Stimulated activated CD8-positive, alpha-beta memory T cell treated with anti-CD3 and anti-CD28 coated beads, Interleukin-2, amount 100 ng/mL, for 1 hour (primary cell): ENCODE measurements around the gene BAMBI.

ENCODE experiments used
- DNase-seq, 2 donors: peaks; one replicate each; pipeline ENCODE4 v3.0.0-alpha.2; 2020; ENCODE audit warnings: low read depth in 2 of 2

Gene BAMBI

DNA sequence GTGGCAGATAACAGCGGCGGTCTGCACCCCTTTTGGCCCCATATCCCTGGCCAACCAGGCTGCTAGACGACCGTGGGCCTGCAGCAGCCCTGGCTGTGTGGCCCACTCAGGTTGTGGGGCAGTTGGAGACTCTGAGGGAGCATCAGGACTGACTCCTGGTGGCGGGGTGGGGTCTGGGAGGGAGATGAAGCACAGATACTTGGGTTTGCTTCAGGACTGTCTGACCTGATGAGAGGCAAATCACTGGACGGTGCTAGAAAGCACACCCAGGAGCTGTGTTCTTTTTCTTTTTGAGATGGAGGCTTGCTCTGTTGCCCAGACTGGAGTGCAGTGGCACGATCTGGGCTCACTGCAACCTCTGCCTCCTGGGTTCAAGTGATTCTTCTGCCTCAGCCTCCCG, 28.2 kb downstream of the BAMBI start:
- DNase-seq, result no peak

DNA sequence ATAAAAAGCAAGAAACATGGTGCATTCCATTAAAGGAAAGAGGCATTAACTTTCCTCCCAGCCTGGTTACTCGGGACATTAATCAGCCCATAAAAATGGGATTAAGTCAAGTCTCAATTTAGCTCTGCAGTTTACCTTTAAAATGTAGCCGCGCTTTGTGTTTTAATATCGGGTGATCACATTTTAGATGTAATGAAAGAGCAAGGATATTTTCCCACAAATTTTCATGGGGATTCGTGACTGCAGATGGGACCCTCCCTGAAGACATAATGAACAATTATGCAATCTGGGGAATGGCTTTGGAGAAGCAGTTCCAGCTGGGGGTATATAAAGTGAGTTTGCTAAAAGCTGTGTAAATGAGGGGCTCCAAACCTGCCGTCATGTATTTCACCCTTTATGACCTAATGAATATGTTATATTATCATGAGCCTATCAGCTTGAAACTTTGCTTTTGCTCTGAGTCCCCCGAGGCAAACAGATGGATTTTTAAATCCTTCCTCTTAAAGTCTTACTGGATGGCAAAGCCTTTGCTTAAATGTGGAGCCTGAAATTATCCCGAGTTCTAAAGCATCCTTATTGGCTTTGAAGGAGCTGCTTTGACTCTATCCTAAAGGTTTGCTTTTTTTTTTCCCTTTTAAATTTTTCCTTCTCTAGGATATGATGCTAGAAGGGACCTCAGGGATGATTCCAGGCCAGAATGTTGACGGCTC, 31.8 kb downstream of the BAMBI start:
- DNase-seq, result no peak

DNA sequence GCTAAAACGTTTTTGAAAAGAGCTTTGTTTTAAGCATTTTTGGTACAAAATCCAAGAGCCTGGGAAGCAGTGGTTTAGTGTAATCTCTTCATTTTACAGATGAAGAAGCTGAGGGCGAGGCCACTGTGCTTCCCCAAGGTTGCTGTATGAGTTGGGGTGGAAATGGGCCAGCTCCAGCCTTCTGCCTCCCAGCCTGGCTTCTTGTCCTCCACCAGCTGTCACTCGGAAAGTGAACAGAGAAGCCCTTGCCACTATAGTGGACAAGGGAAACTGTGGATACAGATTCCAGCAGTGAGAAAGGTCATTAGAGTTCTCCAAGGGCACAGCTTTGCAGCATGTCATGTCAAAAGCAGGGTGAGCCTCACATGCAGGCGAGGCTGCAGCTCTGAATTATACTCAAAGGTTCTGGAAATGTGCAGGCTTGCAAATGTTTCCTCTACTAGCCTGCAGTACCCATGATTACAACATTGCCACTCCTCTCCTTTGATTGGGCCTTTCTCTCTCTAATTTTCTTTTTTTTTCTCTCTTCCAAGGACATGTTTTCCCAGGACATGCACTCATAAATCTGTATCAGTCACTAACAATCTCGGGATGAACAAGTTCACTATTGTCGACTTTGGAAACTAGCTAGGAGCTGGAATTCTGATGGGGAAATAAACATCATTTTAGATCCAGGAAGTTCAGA, 33.0 kb downstream of the BAMBI start:
- DNase-seq, result no peak

DNA sequence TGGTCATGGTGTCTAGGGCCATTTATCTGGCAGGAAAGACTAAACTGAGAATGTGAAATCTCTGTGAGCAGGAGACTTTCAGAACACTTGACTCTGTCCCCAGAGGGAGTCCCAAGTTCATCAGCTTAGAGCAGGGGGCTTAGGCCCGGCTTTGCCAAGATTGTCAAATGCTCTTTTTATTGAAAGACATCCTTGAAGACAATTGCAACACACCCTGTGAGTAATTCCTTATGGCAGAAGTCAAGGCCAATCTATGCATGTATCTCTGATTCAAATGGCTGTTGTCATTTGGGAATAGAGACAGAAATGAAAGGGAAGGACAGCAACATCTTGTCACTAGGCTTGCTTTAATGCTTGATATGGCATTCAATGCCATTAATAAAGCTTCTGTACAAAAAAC, 33.7 kb downstream of the BAMBI start:
- DNase-seq, result no peak

DNA sequence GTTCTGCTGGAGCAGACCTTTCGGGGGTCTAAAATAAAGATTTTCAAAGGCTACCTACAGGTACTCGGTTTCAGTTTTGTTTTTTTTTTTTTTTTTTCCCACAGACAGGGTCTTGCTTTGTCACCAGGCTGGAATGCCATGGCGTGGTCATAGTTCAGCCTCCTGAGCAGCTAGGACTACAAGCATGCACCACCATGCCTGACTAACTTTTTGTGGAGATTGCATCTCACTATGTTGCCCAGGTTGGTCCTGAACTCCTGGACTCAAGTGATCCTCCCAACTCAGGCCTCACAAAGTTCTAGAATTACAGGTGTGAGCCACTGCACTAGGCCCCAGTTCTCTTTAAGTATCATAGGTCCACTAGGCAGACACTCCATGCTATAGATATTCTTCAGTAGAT, 34.5 kb downstream of the BAMBI start:
- DNase-seq, result no peak

DNA sequence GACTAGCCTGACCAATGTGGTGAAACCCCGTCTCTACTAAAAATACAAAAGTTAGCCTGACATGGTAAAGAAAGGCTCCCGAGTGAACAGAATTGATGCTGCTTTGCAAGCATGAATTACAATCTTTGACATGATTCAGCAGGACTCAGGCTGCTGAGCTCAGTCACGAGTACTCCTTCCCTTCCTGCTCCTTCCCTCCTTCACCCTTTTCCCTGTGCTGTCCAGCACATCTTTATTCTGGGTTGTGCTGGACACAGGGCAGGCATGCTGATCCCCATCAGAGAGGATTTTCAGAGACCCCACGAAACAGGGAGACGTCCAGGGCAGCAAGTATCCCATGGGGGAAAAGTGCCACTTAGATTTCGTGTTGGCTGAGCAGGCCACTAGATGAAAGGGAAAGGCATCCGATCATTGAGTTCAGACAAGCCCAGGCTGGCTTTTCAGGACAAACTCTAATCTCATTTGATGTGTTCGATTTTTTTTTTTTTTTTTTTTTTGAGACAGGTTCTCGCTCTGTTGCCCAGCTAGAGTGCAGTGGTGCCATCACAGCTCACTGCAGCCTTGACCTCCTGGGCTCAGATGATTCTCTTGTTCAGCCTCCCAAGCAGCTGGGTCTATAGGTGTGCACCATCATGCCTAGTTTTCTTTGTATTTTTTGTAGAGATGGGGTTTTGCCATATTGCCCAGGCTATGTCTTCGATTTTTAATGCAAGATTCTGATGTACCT, 36.5 kb downstream of the BAMBI start:
- no peak for DNase-seq

DNA sequence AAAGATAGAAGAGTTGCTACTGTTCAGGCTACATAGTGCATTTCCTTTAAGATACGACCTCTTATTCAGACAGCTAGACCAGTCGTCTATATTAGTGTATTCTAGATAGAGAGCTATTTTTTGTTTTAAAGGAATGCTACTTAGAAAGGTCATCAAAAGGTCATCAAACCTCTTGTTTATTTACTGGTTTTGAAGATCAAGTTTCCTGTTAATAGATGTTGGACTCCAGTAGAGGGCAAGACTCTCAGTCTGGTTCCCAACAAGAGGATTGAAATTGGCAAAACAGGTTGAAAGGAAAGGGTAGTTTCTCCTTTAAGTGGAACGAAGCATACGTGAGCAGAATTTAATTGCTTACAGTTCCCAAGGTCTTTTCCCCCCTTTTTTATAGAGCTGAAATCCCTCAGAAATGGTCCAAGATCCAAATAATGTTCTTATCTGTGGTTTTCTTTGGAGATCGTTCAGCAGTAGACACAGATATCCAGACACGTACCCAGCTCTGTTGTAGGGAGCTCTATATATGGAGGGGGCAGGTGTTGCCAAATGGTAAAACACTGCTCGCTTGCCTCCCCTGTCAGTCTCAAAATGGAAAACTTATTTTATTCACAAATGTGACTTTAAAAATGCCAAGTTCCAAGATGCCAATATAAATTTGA, 37.2 kb downstream of the BAMBI start:
- no peak for DNase-seq

DNA sequence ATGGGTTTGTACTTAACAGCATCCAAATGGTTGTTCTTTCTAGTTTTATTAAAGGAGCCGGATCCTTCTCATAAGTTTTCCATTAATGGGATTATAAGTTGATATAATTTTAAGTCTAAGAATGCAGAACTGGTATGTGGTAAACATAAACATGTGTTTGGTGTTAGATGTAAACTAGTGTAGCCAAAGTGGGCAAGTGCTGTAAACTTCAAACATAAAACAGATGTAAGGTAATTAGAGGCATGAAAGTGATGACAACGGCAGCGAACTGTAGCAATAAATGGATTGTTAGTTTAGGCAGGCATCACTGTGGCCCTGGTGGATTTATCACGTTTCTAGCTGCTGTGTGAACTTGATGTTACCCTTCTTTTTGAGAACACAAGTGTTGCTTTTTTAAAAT, 37.9 kb downstream of the BAMBI start:
- no peak for DNase-seq

DNA sequence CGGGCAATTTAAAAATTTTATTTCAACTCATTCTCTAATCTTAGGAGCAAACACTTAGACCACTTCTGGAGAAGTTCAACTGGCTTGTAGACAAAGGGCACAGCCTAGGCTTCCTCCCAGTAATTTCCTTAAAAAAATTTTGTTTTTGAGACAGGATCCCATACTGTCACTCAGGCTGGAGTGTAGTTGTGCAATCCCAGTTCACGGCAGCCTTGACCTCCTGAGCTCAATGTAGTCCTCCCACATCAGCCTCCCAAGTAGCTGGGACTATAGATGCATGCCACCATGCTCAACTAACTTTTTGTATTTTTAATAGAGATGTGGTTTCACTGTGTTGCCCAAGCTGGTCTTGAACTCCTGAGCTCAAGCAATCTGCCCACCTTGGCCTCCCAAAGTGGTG, 38.4 kb downstream of the BAMBI start:
- no peak for DNase-seq

DNA sequence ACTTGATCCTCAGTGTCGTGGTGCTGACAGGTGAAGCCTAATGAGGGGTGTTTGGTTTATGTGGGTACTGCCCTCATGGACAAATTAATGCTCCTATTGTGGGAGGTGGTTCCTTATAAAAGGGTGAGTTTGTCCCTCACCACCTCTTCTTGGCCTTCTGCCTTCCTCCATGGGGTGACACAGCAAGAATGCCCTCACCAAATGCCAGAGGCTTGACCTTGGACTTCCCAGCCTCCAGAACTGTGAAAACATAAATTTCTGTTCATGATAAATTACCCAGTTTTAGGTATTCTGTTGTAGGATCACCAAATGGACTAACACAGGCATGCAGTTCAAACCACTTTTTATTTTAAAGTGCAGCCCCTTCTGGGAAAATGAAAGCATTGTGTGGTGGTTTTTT, 39.4 kb downstream of the BAMBI start:
- DNase-seq, result no peak

DNA sequence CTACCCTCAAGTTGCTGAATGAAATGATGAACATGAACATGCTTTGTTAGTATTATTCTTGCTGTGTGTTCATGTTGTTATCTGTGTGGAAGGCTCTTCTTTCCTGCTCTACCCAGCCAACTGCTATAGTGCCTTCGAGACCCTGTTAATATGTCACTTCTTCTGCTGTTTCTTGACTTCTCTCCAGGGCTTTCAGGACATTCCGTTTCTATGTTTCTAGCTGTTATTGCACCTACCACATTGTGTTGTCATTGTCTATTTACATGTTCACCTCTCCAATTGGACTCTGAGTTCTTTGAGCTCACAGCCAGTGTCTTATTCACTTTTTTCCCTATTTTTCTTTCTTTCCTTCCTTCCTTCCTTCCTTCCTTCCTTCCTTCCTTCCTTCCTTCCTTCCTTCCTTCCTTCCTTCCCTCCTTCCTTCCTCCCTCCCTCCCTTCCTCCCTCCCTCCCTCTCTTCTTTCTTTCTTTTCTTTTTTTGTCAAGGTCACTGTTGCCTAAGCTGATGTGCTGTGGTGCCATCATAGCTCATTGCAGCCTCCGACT, 40.4 kb downstream of the BAMBI start:
- DNase-seq, result no peak

DNA sequence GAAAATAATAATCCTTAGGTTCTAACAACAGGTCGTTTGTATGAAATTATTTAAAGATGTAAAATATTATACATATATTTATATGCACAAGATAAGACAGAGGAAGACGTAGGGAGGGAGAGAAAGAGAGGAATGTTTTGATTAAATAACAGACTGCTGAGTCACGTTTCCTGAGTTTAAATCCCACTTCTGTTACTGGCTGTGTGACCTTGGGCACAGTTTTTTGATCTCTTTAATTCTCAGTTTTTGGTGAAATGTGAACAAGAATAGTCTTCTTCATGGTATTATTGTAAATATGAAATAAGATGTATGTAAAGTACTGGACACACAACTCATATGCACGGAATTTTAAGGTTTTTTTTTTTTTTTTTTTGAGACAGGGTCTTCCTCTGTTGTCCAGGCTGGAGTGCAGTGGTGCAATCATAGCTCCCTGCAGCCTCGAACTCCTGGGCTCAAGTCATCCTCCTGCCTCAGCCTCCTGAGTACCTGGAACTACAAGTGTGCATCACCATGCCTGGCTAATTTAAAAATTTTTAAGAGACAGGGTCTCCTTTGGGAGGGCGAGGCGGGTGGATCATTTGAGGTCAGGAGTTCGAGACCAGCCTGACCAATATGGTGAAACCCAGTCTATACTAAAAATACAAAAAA, 42.6 kb downstream of the BAMBI start:
- DNase-seq, result no peak

DNA sequence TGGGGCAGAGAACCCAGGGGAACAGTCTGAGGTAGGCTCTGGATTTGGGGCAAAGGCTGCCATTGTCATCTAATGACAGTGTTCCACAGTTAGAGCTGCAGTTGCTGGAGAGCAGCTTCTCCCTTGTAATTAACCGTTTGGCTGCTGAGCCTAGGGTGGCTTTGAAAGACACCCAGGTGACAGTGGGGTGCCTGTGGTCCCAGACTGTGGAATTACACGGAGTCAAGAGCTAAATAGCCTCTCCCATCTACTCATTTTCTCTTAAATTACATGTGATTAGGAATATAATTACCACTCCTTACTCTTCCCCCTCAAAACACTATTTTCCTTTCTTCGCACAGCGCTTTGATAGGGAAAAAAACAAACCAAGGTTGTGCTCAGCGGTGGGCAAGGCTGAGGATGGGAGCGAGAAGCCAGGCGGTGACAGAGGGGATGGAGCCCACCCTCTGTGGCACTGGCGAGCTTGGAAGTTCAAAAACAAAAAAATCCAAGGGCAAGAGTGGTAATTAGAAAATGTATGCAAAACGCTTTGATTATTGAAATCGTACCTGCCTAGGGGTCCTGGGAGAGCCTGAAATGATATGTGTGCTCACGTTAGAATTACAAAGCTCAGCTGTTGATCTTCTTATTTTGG, 44.1 kb downstream of the BAMBI start:
- DNase-seq, result no peak

DNA sequence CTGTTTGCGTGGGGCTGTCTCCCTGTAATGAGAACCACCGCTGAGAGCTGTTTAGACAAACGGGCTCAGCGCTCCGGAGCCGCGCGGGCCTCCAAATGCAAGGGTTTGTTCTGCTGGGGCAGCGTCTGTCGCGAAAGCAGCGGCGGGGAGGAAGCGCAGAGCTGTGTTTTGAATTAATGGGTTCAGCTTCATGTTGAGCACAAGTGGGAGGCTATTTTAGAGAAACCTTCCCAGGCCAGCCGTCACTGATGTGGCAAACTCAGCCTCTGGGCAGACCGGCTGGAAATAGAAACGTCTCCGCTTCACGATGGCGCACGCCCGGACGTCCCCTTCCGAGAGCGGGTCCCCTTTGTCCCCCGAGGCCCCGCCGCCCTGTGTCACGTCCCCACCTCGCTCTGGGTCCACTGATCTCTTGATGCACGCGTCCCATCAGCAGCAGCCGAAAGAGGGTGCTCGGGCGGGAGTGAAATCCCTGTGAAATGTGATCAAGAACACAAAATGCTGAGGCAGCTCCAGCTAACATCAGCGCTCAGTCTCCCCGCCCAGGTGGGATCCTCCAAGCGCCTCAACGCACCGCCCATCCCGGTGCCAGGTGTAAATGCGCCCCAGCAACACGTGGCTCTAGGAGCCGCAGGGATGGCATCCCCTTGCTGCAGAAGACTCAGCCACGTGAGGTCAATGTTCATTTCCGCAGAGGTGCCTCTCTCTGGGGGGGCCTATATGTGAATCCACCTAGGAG, 44.9 kb downstream of the BAMBI start:
- no peak for DNase-seq

DNA sequence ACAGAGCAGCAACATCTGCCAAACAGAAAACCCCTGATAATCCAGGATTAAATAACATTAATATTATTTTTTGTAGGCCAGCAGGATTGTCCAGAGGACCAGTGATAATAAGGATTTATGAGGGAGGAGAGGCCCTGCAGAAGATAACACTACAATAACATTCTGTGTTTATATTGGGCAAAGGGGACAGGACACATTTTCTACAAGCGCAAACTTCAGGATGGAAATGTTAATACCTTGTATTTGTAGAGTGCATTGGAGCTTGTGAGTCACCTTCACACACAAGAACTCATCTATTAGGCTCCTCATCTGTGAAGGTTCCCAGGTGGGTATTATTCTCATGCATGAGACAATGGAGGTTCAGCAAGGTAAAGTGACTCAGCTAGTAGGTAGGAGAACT, 51.0 kb downstream of the BAMBI start:
- DNase-seq, result no peak

DNA sequence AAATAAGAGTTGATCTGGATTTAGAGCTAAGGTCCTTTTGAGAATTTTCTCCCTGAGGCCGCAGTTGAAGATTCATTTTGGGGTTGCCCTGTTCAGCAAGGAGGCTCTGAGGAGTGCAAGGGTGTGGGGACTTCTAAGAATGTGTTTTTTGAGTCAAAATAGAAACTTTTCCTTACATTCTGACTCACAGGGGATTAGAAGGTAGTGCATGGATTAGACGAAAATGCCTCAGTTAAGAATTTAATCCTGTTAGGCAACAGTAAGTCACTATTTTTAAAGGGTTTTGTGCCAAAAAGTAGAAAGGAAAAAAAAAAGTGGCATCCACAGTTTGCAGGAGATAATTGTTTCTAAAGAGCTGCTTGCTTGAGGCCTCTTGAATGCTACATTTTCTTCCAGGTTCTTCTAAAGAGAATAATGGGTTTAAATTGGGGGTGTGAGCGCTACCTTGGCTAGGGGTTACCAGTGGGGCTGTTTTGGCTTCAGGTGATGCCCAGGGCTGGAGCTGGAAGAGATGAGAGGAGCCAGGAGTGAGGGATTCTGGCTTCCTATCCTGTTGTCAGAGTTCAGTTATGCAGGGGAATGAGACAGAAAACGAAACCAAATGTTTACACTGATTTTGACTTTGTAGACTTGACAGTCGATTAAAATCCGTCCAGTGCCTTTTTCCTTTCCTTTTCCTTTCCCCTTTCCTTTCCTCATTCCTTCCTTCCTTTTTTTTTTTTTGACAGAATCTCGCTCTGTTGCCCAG, 52.9 kb downstream of the BAMBI start:
- DNase-seq, result no peak

DNA sequence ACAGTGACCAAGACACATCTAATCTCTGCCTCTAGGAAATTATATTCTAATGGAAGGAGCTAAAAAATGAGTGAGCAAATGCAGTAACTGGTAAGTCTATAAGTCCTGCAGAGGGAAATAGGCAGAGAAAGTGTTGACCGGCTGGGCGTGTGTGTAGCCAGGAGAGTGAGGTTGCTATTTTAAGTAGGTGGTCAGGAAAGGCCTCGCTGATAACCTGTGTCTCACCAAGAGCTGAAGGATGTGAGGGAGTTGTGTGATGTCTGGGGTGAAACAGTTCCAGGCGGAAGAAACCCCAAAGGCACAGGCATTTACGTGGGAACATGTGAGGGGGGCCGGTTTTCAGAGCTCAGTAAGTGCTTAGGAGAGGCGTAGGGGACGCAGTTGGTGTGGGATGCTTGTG, 54.8 kb downstream of the BAMBI start:
- DNase-seq, result no peak
